Large intestine (tissue), 3 donors: ENCODE results near the gene ASXL1. TPM values are rescaled to one million over a fixed set of nuclear protein-coding genes. Genes with fewer than 3 reads are reported as not detected.
A peak's percentile ranks its signal among the peaks of the same experiment; 100 is the strongest.

ENCODE experiments used
- DNase-seq, 2 donors: peaks; one replicate each; pipeline versions ENCODE4 v3.0.0 to v3.0.0-alpha.2; 2013
- H3K27ac ChIP-seq: one replicate; pipeline ENCODE4 v1.5.1; 2013; ENCODE audit warnings: low read length
- H3K27me3 ChIP-seq: 2 replicates; pipeline ENCODE4 v1.6.1; 2013; ENCODE audit warnings: low read length; ENCODE audit not compliant: control insufficient read depth, insufficient read depth
- H3K36me3 ChIP-seq: 2 replicates; pipeline ENCODE4 v1.6.1; 2013; ENCODE audit warnings: low read length; ENCODE audit not compliant: control insufficient read depth, insufficient read depth
- H3K4me1 ChIP-seq: one replicate; pipeline ENCODE4 v1.6.1; 2013; ENCODE audit warnings: low read length; ENCODE audit not compliant: control insufficient read depth, insufficient read depth
- H3K4me3 ChIP-seq: one replicate; pipeline ENCODE4 v1.5.1; 2013; ENCODE audit warnings: low read length
- H3K9me3 ChIP-seq: one replicate; pipeline ENCODE4 v1.6.1; 2013; ENCODE audit warnings: mild to moderate bottlenecking, low read depth, low read length, moderate library complexity; ENCODE audit not compliant: control insufficient read depth
- WGBS: methylation state at CpG from one replicate; pipeline ENCODE4 v1.1.5; 2013; ENCODE audit warnings: low lambda C conversion rate; ENCODE audit not compliant: insufficient coverage; 5-methylcytosine and 5-hydroxymethylcytosine counted together
- polyA plus RNA-seq: library from polyadenylated mRNA; unstranded; fragments of 120-200 nt; gene quantifications from one replicate; pipeline ENCODE4 v1.2.1, GENCODE V29; 2013

ASXL1 gene
- polyA plus RNA-seq, 1 donor: 69.3 TPM

- no peaks in the 10 kb centered on the region for H3K27me3 ChIP-seq
- H3K27ac ChIP-seq: peak overlapping the region; percentile 13
- WGBS: no CpG with 5 or more reads among the region's 12 CpGs
- H3K4me1 ChIP-seq: peaks cover 18% of the 10 kb centered on the region
- H3K9me3 ChIP-seq: no peaks in the 10 kb centered on the region
- H3K36me3 ChIP-seq: peaks cover 94% of the 10 kb centered on the region
- H3K4me3 ChIP-seq: no peak overlapping the region
- peak in 1 of 2 donors; percentile 41 for DNase-seq
Measured at GRCh38 chr20:32445539-32446273, 87.6 kb downstream of the ASXL1 start.

GRCh38 chr20:32446301-32447100 is 88.4 kb downstream of the ASXL1 start:
- H3K9me3 ChIP-seq: no peaks in the 10 kb centered on the region
- WGBS: no CpG with 5 or more reads among the region's 14 CpGs
- DNase-seq: no peak
- no peak overlapping the region for H3K4me3 ChIP-seq
- H3K27me3 ChIP-seq: no peaks in the 10 kb centered on the region
- H3K4me1 ChIP-seq: peaks cover 18% of the 10 kb centered on the region
- H3K36me3 ChIP-seq: peaks cover 95% of the 10 kb centered on the region
- H3K27ac ChIP-seq: peak overlapping the region; percentile 13

GRCh38 chr20:32447136-32448027 is 89.3 kb downstream of the ASXL1 start:
- peaks cover 18% of the 10 kb centered on the region for H3K4me1 ChIP-seq
- H3K4me3 ChIP-seq: no peak overlapping the region
- WGBS: no CpG with 5 or more reads among the region's 22 CpGs
- H3K27me3 ChIP-seq: no peaks in the 10 kb centered on the region
- H3K27ac ChIP-seq: no peak overlapping the region
- H3K36me3 ChIP-seq: peaks cover 99% of the 10 kb centered on the region
- H3K9me3 ChIP-seq: no peaks in the 10 kb centered on the region
- no peak for DNase-seq

- H3K27ac ChIP-seq: no peak overlapping the region
Measured at GRCh38 chr20:32448306-32449056, 90.3 kb downstream of the ASXL1 start.

GRCh38 chr20:32449057-32449889 is 91.1 kb downstream of the ASXL1 start:
- peaks cover 18% of the 10 kb centered on the region for H3K4me1 ChIP-seq
- no peak for DNase-seq
- H3K27ac ChIP-seq: no peak overlapping the region
- H3K4me3 ChIP-seq: no peak overlapping the region
- H3K36me3 ChIP-seq: peaks cover 100% of the 10 kb centered on the region
- H3K27me3 ChIP-seq: no peaks in the 10 kb centered on the region
- no peaks in the 10 kb centered on the region for H3K9me3 ChIP-seq
- WGBS: no CpG with 5 or more reads among the region's 9 CpGs

More at GRCh38 chr20:32448306-32449056, 90.3 kb downstream of the ASXL1 start:
- H3K36me3 ChIP-seq: peaks cover 100% of the 10 kb centered on the region
- no peak for DNase-seq
- no peaks in the 10 kb centered on the region for H3K27me3 ChIP-seq
- no peak overlapping the region for H3K4me3 ChIP-seq
- H3K4me1 ChIP-seq: peaks cover 18% of the 10 kb centered on the region
- H3K9me3 ChIP-seq: no peaks in the 10 kb centered on the region
- no CpG with 5 or more reads among the region's 13 CpGs for WGBS

- Histone ChIP-seq H3K27ac (no peak overlapping the region), H3K36me3 (peaks cover 100% of the 10 kb centered on the region), H3K9me3 (no peaks in the 10 kb centered on the region), H3K4me3 (no peak overlapping the region), H3K27me3 (no peaks in the 10 kb centered on the region), H3K4me1 (peaks cover 18% of the 10 kb centered on the region)
- no peak for DNase-seq
- WGBS: no CpG with 5 or more reads among the region's 8 CpGs
Measured at GRCh38 chr20:32449890-32450401, 91.8 kb downstream of the ASXL1 start.

- Histone ChIP-seq H3K4me3 (no peak overlapping the region), H3K9me3 (no peaks in the 10 kb centered on the region), H3K27me3 (no peaks in the 10 kb centered on the region), H3K36me3 (peaks cover 100% of the 10 kb centered on the region), H3K4me1 (peaks cover 17% of the 10 kb centered on the region), H3K27ac (no peak overlapping the region)
- WGBS: no CpG with 5 or more reads among the region's 9 CpGs
- DNase-seq: no peak
Measured at GRCh38 chr20:32450484-32451061, 92.4 kb downstream of the ASXL1 start.

GRCh38 chr20:32451340-32451681 is 93.2 kb downstream of the ASXL1 start:
- no peak overlapping the region for H3K27ac ChIP-seq
- H3K36me3 ChIP-seq: peaks cover 100% of the 10 kb centered on the region
- H3K4me3 ChIP-seq: no peak overlapping the region
- H3K27me3 ChIP-seq: no peaks in the 10 kb centered on the region
- H3K9me3 ChIP-seq: no peaks in the 10 kb centered on the region
- peaks cover 11% of the 10 kb centered on the region for H3K4me1 ChIP-seq
- no CpG with 5 or more reads among the region's 8 CpGs for WGBS
- DNase-seq: no peak
